HG03039 (cell line): ENCODE results near the gene FICD.

Experiments used
- ATAC-seq: cut with Tn5 transposase; IDR thresholded peaks from one replicate; pipeline ENCODE4 v1.9.1; 2021; ENCODE audit warnings: mild to moderate bottlenecking, moderate library complexity; ENCODE audit not compliant: unreplicated experiment

FICD gene

DNA sequence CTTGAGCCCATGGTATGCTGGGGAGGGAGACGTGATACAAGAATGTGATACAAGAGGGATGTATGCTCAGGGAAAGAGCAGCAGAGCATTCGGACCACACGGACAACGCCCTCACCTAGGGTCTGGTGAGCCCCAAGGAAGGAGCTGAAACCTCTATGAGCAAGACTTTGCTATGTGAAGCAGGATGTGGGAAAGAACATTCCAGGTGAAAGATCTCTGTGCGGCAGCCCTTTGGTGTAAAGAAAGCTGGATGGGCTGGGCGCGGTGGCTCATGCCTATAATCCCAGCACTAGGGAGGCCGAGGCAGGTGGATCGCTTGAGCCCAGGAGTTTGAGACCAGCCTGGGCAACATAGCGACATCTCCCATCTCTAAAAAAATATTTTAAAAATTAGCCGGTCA, 16.9 kb upstream of the FICD start:
- ATAC-seq = no peak

- no peak for ATAC-seq
Observed at GRCh38 chr12:108502922-108503321, 12.2 kb upstream of the FICD start.

DNA sequence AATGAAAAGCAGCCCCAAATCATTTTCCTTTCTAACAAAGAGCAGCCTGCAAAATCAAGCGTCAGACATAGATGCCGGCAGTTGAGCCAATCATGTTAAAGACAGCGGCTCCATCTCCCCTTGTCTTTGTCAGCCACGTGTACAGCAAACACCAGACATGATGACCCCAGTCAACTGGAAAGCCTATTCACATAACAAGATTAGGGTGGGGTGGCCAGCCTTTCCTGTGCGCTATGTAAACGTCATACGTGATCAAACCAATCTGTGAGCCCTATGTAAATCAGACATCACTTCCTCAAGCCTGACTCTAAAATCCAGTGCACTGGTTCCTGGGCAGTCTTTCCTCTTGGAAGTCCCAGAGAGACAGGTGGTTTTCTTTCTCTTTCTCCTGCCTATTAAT, 9.9 kb upstream of the FICD start:
- ATAC-seq = no peak

GRCh38 chr12:108507971-108508642, 7.0 kb upstream of the FICD start:
- no peak for ATAC-seq

- ATAC-seq = no peak
Observed at GRCh38 chr12:108509806-108510205, 5.3 kb upstream of the FICD start.

GRCh38 chr12:108510836-108511235, 4.2 kb upstream of the FICD start:
- no peak for ATAC-seq

DNA sequence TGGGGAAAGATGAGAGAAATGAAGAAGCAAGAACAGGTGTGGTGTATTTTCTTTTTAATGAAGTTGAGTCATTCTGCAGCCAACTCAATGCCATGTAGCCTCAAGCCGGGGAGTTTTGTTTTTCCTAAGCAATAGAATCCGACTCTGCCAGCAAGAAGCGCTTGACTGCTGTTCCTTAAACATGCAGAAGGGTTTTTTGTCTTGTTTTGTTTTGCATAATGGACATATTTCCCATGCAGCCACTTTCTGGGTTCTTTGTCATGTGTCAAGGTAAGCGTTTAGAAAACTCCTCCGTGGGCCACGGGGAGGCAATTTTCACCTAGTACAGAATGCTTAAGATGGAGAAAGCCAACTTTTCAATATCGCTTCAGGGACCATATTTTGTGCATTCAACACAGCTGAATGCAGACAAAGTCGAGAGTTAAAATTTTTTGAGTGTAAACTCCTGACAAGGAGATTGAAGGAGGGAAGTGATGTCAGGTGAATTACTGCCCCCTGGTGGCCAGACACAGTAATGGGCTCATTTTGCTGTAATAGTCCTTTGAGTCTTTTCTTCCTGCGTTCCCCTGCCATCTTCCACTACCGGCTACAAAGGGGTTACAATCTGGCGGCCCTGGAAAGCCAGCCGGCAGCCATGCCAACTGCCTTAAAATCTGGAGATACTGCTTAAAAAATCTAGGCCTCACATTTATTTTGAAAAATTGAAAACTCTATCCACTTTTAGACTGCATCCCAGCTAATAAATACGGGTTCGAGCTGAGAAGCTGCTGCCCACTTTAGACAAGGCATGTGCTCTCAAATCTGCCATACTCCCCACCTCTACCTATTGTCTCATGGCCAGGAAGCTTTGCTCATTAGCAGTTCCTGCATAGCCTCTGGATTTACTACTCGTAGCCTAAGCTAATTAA, 3.2 kb upstream of the FICD start:
- ATAC-seq = no peak

DNA sequence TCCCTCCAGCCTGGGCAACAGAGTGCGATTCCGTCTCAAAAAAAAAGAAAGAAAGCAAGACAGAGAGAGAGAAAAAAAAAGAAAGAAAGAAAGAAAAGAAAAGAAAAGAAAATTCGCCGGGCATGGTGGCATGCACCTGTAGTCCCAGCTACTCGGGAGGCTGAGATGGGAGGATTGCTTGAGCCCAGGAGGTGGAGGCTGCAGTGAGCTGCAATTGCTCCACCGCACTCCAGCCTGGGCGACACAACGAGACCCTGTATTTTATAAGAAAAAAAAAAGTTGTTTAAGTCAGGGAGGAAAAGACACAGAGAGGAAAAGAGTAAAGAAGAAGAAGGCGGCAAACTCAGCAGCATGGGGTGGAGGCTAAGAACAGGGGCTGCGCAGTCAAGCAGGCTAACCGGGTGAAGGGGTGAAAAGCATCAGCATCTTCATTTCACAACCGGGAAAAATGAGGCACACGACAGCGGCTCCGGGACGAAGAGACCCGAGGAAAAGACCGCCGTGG, 557 bp upstream of the FICD start:
- ATAC-seq = no peak

- no peak for ATAC-seq
Observed at GRCh38 chr12:108515916-108516315, 839 bp downstream of the FICD start.

DNA sequence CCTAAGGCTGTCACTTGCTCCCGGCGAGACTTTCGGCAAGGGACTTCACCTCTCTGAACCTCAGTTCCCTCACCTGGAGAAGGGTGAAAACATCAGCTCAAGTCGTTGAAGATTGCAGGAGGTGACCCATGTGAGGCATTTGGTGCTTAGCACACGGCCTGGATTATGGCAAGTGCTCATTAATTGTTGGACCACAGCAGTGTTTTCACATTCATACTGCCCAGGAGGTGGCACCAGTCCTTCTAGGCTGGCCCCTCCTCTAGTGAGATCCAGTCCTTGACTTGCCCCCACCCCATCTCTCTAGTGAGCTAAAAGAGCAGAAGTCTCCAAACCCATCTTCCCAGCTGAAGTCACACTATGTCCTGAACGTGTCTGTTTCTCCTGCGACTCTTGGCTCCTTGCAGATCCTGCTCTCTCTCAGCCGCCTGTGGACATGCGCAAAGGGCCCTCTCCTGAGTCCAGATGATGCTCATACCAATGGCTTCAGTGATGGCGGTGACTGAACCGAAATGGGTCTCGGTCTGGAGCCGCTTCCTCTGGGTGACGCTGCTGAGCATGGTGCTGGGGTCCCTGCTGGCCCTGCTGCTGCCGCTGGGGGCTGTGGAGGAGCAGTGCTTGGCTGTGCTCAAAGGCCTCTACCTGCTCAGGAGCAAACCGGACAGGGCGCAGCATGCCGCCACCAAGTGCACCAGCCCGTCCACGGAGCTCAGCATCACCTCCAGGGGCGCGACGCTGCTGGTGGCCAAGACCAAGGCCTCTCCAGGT, 1.6 kb downstream of the FICD start:
- no peak for ATAC-seq

- ATAC-seq = no peak
Observed at GRCh38 chr12:108517288-108518100, 2.4 kb downstream of the FICD start.

DNA sequence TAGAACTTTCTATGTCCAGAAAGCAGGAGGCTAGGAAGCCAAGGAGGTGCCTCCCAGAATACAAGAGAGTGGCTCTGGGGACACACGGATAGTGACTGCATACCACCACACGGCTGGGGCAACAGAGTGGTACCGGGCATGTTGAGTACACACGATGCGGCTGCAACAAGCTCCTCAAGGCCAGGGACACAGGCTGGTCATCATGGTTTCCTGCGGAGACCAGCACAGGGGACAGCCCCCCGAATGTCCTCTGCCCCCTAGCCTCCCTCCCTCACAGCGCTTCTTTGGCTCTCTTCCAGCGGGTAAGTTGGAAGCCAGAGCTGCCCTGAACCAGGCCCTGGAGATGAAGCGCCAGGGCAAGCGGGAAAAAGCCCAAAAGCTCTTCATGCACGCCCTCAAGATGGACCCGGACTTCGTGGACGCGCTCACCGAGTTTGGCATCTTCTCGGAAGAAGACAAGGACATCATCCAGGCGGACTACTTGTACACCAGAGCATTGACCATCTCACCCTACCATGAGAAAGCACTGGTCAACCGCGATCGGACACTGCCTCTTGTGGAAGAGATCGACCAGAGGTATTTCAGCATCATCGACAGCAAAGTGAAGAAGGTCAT, 3.1 kb downstream of the FICD start:
- ATAC-seq = no peak

- ATAC-seq = no peak
Observed at GRCh38 chr12:108518716-108519496, 3.8 kb downstream of the FICD start.

GRCh38 chr12:108519558-108519957, 4.5 kb downstream of the FICD start:
- ATAC-seq = no peak

GRCh38 chr12:108523365-108523764, 8.3 kb downstream of the FICD start:
- no peak for ATAC-seq

DNA sequence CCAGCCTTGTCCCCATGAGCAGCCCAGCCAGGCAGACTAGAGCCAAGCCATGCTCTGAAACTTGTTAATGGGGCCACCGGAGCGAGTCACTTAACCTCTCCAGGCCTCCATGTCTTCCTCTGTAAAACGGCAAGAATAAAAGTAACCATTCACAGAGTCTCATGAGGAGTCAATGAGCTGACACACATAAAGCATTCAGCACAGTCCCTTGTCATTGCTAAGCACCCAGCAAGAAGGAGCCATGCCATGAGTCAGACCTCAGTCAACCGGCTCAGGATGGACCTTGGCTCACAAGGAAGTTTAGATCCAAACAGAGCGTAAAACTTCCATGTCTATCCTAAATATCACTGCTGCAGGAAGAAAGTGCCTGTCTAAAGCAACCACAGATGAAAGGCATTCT, 10.6 kb downstream of the FICD start:
- no peak for ATAC-seq

- no peak for ATAC-seq
Observed at GRCh38 chr12:108526482-108527165, 11.5 kb downstream of the FICD start.

GRCh38 chr12:108527166-108527496, 12.1 kb downstream of the FICD start:
- ATAC-seq = no peak

DNA sequence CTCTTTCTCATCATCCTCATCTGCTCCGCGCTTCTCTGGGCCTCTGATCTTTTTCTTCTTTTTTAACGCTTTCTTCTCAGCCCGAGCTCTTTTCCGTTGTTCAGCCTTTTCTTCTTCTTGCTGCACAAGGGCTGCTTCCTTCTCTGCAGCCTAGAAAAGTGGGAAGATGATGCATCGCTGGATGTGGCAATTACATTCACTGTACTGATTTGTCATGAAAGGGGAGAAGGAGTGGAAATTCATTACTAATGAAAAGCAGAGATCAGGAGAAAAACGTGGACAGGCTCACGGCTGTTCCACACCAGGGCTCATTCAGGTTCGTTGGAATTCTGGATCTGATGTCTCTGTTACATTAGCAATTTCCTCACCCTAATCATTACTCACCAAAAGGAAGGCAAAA, 15.1 kb downstream of the FICD start:
- ATAC-seq = no peak
